ENCODE data around the gene PAX3.

DNA sequence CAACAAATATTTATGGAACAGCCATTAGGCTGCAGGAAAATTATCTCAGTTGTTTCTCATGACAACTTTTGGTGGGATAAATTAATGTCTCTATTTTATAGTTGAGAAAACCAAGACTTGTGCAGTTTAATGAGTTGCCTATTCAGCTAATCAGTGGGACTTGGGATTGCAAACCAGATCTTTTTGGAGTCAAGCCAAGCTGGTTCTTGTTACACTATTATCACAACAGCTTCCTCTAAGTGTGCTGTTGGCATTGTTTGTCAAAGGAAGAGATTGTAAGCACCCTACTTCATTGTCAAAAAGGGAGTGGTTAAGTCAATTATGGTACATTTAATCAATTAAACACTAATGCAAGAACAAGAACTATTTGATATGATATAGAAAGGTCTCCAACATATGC, 119.2 kb downstream of the PAX3 start:
- TF ChIP-seq, protein P1, sequence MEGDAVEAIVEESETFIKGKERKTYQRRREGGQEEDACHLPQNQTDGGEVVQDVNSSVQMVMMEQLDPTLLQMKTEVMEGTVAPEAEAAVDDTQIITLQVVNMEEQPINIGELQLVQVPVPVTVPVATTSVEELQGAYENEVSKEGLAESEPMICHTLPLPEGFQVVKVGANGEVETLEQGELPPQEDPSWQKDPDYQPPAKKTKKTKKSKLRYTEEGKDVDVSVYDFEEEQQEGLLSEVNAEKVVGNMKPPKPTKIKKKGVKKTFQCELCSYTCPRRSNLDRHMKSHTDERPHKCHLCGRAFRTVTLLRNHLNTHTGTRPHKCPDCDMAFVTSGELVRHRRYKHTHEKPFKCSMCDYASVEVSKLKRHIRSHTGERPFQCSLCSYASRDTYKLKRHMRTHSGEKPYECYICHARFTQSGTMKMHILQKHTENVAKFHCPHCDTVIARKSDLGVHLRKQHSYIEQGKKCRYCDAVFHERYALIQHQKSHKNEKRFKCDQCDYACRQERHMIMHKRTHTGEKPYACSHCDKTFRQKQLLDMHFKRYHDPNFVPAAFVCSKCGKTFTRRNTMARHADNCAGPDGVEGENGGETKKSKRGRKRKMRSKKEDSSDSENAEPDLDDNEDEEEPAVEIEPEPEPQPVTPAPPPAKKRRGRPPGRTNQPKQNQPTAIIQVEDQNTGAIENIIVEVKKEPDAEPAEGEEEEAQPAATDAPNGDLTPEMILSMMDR (IDR thresholded peaks at IDR 0.05) = no peak
- TF ChIP-seq POLR2A (IDR thresholded peaks at IDR 0.05) = no peak

Measured in Peyer's patch (tissue), 4 donors.